ENCODE data around the gene DKK3. TPM values are rescaled to one million over a fixed set of nuclear protein-coding genes. Genes with fewer than 3 reads are reported as not detected.

The DKK3 gene
- total and polyA plus RNA-seq, 2 experiments from 2014 or later, result 16.8 to 31.1 TPM

DNA sequence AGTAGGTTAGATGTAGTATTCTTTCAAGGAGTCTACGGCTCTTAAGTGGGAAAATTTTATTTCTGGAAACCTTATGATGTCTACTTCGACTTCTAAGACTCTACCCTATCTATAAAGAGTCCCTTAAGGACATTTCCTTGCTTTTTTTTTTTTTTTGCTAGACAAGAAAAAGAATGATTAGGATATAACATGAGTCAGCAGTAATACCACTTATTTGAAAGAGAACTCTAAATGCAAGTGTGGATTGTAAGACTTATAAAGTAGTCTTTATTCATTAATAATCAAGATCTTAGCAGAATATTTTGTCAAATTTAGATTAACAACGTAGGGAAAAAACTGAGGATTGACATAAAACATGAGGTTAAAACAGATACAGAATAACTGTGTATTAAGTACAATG, 71.0 kb downstream of the DKK3 start:
- Histone ChIP-seq H3K4me3 (no peak overlapping the region), H3K9me2 (ENCODE audit: insufficient read depth) (no peaks in the 10 kb centered on the region), H4K20me1 (replicated peaks; ENCODE audit: insufficient read depth) (no peaks in the 10 kb centered on the region), H3K27me3 (ENCODE audit: insufficient read depth) (no peaks in the 10 kb centered on the region), H3K79me2 (replicated peaks; ENCODE audit: insufficient read depth) (no peaks in the 10 kb centered on the region), H3F3A (replicated peaks; ENCODE audit: low read depth) (no peaks in the 10 kb centered on the region), H3K4me2 (no peak overlapping the region), H3K27ac (ENCODE audit: low read depth) (no peak overlapping the region), H3K4me1 (ENCODE audit: insufficient read depth) (no peaks in the 10 kb centered on the region), H2AFZ (no peak overlapping the region), H3K36me3 (ENCODE audit: insufficient read depth) (no peaks in the 10 kb centered on the region)
- DNase-seq (ENCODE audit: low spot score) (no peak), ATAC-seq (no peak)
- Mint-ChIP-seq H3K36me3 (ENCODE audit: low read depth) (peaks cover 6% of the 10 kb centered on the region; the same call in 2 of the 3 replicates), H3K27me3 (ENCODE audit: insufficient read depth, low read depth, poor library complexity) (peaks cover 2% of the 10 kb centered on the region), H3K27ac (no peak overlapping the region), H3K4me3 (no peak overlapping the region), H3K4me1 (peaks cover 7% of the 10 kb centered on the region), H3K9me3 (no peaks in the 10 kb centered on the region)
- TF ChIP-seq, protein P1, sequence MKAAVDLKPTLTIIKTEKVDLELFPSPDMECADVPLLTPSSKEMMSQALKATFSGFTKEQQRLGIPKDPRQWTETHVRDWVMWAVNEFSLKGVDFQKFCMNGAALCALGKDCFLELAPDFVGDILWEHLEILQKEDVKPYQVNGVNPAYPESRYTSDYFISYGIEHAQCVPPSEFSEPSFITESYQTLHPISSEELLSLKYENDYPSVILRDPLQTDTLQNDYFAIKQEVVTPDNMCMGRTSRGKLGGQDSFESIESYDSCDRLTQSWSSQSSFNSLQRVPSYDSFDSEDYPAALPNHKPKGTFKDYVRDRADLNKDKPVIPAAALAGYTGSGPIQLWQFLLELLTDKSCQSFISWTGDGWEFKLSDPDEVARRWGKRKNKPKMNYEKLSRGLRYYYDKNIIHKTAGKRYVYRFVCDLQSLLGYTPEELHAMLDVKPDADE (IDR thresholded peaks at IDR 0.05), result no peak
- TF ChIP-seq, protein P2, sequence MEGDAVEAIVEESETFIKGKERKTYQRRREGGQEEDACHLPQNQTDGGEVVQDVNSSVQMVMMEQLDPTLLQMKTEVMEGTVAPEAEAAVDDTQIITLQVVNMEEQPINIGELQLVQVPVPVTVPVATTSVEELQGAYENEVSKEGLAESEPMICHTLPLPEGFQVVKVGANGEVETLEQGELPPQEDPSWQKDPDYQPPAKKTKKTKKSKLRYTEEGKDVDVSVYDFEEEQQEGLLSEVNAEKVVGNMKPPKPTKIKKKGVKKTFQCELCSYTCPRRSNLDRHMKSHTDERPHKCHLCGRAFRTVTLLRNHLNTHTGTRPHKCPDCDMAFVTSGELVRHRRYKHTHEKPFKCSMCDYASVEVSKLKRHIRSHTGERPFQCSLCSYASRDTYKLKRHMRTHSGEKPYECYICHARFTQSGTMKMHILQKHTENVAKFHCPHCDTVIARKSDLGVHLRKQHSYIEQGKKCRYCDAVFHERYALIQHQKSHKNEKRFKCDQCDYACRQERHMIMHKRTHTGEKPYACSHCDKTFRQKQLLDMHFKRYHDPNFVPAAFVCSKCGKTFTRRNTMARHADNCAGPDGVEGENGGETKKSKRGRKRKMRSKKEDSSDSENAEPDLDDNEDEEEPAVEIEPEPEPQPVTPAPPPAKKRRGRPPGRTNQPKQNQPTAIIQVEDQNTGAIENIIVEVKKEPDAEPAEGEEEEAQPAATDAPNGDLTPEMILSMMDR (conservative IDR thresholded peaks at IDR 0.05; ENCODE audit: low read depth in 2 of 2), result no peak
- no peak for TF ChIP-seq ZNF114 (CRISPR knock-in tag; IDR thresholded peaks at IDR 0.05)

GRCh38 chr11:11935536-11935935, 72.9 kb downstream of the DKK3 start:
- no peak for ATAC-seq

More at GRCh38 chr11:11935536-11935935, 72.9 kb downstream of the DKK3 start:
- no peak for TF ChIP-seq CREB1 (CRISPR knock-in tag; IDR thresholded peaks at IDR 0.05; ENCODE audit: low read depth)
- TF ChIP-seq, protein P1 (IDR thresholded peaks at IDR 0.05), result no peak
- no peak for TF ChIP-seq REST (IDR thresholded peaks at IDR 0.05; ENCODE audit: unreplicated experiment)
- TF ChIP-seq POLR2AphosphoS5 (IDR thresholded peaks at IDR 0.05; ENCODE audit: low read depth), result no peak
- no peak for TF ChIP-seq JUNB (IDR thresholded peaks at IDR 0.05; ENCODE audit: unreplicated experiment)
- TF ChIP-seq, protein P2 (conservative IDR thresholded peaks at IDR 0.05; ENCODE audit: low read depth in 2 of 2), result no peak
- TF ChIP-seq EZH2phosphoT487 (IDR thresholded peaks at IDR 0.05; ENCODE audit: unreplicated experiment), result no peak
- TF ChIP-seq STAT1 (IDR thresholded peaks at IDR 0.05; ENCODE audit: unreplicated experiment), result no peak
- Mint-ChIP-seq H3K4me1 (peaks cover 2% of the 10 kb centered on the region; the same call in 2 of the 3 replicates), H3K27ac (no peak overlapping the region), H3K9me3 (no peaks in the 10 kb centered on the region), H3K27me3 (ENCODE audit: insufficient read depth, low read depth, poor library complexity) (peaks cover under 1% of the 10 kb centered on the region), H3K4me3 (no peak overlapping the region), H3K36me3 (ENCODE audit: low read depth) (peaks cover 8% of the 10 kb centered on the region; the same call in 2 of the 3 replicates)
- Histone ChIP-seq H3F3A (replicated peaks; ENCODE audit: low read depth) (no peaks in the 10 kb centered on the region), H4K20me1 (replicated peaks; ENCODE audit: insufficient read depth) (no peaks in the 10 kb centered on the region), H2AFZ (no peak overlapping the region), H3K4me3 (no peak overlapping the region), H3K4me1 (ENCODE audit: insufficient read depth) (no peaks in the 10 kb centered on the region), H3K9me2 (ENCODE audit: insufficient read depth) (no peaks in the 10 kb centered on the region), H3K79me2 (replicated peaks; ENCODE audit: insufficient read depth) (no peaks in the 10 kb centered on the region), H3K36me3 (ENCODE audit: insufficient read depth) (no peaks in the 10 kb centered on the region), H3K27me3 (ENCODE audit: insufficient read depth) (no peaks in the 10 kb centered on the region), H3K27ac (ENCODE audit: low read depth) (no peak overlapping the region), H3K4me2 (no peak overlapping the region)
- DNase-seq (ENCODE audit: low spot score), result no peak
